AG10803 (cell line): ENCODE measurements around the gene CTIF.

Experiments used
- DNase-seq: peaks from one replicate; pipeline ENCODE4 v3.0.0; 2010; ENCODE audit warnings: low read depth
- H3K4me3 ChIP-seq: 2 replicates; pipeline ENCODE4 v1.5.1; 2011; ENCODE audit warnings: mild to moderate bottlenecking, low read length, control low read depth
- TF ChIP-seq, protein P1 (sequence below): conservative IDR thresholded peaks from 2 replicates; pipeline ENCODE4 v1.5.1; 2011; ENCODE audit warnings: mild to moderate bottlenecking, low read length, control low read depth, inconsistent platforms

The CTIF gene

DNA sequence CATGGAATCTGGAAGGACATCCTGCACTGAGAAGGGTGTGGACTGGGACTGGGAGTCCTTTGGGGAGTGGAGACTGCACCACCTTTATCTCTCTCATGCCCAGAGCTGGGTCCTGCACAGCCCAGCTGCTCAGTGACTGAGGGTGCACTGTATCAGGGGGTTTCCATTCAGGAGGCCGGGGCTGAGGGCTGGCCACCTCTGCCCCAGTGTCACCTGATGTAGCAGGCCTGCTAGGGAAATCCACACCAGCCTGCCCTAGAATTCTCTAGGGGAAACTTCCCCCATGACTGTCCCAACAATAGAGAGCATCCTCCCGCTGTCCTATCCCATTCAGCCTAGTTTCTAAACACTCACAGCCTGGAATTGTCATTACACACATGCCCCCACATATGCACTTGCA is 116.7 kb downstream of the CTIF start:
- DNase-seq: no peak
- no peak overlapping the region for H3K4me3 ChIP-seq
- TF ChIP-seq, protein P1, sequence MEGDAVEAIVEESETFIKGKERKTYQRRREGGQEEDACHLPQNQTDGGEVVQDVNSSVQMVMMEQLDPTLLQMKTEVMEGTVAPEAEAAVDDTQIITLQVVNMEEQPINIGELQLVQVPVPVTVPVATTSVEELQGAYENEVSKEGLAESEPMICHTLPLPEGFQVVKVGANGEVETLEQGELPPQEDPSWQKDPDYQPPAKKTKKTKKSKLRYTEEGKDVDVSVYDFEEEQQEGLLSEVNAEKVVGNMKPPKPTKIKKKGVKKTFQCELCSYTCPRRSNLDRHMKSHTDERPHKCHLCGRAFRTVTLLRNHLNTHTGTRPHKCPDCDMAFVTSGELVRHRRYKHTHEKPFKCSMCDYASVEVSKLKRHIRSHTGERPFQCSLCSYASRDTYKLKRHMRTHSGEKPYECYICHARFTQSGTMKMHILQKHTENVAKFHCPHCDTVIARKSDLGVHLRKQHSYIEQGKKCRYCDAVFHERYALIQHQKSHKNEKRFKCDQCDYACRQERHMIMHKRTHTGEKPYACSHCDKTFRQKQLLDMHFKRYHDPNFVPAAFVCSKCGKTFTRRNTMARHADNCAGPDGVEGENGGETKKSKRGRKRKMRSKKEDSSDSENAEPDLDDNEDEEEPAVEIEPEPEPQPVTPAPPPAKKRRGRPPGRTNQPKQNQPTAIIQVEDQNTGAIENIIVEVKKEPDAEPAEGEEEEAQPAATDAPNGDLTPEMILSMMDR: no peak

DNA sequence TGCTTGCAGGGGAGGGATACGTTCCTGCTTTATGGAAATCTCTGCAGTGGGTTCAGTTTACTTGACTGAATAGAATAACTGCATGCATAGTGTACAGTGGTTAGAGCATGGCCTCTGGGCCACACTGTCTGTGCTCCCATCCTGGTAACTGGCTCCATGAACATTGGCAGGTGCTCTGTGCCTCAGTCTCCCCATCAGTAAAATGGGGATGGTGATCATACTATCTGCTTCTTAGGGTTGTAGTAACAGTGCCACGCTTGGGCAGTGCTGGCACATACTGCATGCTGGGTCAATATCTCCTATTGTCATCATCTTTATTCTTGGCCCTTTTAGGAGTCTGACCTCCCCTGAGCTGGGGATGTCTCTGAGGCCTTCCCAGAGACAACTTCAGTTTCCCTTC is 117.3 kb downstream of the CTIF start:
- no peak overlapping the region for H3K4me3 ChIP-seq
- TF ChIP-seq, protein P1: no peak
- no peak for DNase-seq

DNA sequence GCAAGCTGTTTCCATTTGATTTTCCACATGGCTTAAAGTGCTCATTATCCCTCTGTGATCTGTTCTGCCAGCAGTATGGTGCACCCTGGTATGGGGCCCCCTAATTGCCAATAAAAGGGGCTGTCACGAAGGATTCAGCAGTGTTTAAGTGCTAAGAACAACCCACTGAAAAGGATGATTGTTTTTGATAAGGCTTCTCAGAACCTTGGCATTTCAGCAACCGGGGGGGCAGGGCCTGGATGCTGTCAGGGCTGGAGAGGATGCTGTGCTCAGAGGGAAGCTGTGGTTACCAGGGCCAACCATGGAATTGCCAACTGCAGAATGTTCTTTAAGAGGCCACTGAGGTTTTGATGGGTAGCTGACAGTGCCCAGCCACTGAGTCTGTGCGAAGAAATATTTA is 117.8 kb downstream of the CTIF start:
- TF ChIP-seq, protein P1: no peak
- peak; percentile 39 for DNase-seq
- H3K4me3 ChIP-seq: no peak overlapping the region

DNA sequence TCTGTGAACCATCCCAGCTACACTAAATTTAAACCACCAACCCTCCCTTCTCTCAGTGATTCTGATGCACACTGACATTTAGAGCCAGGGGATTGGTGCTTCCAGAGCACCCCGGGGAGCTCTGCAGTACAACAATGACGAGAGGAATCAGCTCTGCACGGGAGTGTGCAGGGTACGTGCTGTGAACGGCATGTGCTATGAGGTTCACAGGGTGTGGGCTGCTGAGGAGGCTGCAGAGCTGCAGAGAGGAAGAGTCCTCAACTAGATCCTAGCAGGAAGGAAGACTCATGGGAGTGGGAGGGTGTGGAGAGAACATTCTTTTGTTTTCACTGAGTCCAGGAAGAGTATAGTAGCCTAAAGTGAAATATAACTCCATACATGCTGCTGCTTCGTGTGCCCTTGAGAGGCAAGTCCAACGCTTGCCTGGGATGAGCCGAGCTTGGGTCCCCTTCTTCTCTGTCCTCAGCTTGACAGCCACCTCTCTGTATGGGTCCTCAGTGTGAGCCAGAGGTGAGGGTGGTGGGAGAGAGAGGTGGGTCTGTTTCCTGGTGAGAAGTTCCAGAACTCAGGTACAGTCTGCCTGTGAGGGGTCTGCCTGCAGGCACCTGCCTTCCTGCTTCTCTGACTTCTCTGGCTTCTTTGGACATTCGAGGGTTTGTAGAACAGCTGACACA is 118.8 kb downstream of the CTIF start:
- TF ChIP-seq, protein P1: no peak
- H3K4me3 ChIP-seq: no peak overlapping the region
- DNase-seq: peak; percentile 20

DNA sequence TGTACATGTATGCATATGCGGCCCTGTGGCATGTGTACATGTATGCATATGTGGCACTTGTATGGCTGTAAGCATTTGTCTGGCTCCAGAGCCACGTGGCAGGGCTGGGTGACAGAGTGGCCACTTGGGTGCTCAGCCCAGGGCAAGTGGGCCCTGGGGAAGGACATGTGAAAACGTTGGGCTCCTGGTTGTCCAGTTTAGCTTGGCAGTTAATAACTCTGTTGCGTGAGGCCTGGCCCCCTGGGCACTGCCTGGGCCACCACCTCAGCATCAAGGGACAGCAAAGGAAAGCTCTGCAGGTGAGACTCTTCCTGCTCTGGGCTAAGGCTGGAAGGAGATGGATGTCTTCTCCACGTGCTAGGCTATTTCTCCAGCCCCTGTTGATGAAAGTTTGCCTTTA is 119.9 kb downstream of the CTIF start:
- TF ChIP-seq, protein P1: no peak
- DNase-seq: no peak
- no peak overlapping the region for H3K4me3 ChIP-seq

DNA sequence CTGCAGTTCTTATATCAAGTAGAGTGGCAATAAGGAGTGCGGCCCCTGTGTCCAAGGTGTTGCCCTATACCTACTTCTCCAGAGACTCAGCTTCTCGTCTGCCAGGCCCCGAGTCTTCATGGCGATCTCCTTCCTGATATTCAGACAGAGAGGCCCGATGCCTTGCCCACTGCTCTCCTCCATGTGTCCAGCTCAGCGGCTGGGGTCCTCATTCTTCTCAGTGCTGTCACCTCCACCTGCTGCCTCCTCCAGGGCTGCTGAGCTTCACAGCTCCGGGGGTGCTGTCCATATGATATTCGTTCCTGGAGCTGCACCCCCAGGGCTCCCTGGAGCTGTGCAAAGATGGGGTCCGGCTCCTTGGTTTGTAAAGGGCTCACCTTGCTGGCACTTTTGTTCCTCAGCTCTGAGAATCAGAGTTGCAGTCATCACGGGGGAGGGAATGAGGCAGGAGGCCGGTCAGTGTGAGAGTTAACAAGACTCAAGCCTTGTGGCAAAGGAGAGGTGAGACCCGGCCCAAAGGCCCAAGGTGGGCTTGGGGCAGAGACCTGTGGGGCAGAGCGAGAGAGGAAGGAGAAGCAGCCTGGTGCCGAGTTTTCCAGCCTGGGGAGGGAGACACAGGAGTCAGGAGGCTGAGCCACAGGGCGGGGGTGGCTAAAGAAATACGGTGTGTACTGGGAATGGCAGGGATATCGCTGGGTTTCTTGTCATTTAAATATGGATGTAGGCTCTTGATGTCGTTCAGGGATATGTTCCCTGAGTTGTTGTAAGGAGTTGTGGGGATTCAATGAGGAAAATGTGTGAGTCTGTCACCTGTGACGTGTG is 120.6 kb downstream of the CTIF start:
- no peak overlapping the region for H3K4me3 ChIP-seq
- TF ChIP-seq, protein P1: no peak
- no peak for DNase-seq
